Measurements from ENCODE around the gene LDHAL6B. TPM values are rescaled to one million over a fixed set of nuclear protein-coding genes. Genes with fewer than 3 reads are reported as not detected.

LDHAL6B gene
- total and polyA plus RNA-seq, 2 experiments from 2014 or later, result not detected

DNA sequence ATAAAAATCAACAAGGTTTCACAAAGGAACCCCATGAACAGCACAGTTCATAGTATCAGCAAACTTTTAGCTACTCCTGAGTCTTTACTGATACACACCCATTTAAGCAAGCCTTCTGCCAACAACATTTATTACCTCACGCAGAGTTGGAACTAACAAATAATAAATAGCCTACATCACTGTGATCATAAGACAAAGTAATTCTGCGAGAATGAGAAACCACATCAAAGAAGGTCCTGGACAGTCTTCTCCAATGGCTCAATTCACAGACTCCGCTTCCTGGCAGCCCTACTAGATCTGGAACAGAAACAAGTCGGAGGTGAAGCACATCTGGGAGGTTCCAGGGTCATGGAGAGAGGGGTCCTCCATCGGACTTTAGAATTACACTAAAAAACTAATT, 37.0 kb downstream of the LDHAL6B start:
- no peak for DNase-seq (ENCODE audit: low spot score)
- peaks cover under 1% of the 10 kb centered on the region for H3K27me3 Mint-ChIP-seq (ENCODE audit: insufficient read depth, low read depth, poor library complexity)
- Histone ChIP-seq H3K4me1 (ENCODE audit: insufficient read depth) (no peaks in the 10 kb centered on the region), H3K27ac (ENCODE audit: low read depth) (no peak overlapping the region), H2AFZ (no peak overlapping the region), H3K9me2 (ENCODE audit: insufficient read depth) (no peaks in the 10 kb centered on the region), H4K20me1 (replicated peaks; ENCODE audit: insufficient read depth) (no peaks in the 10 kb centered on the region), H3F3A (replicated peaks; ENCODE audit: low read depth) (no peaks in the 10 kb centered on the region), H3K4me3 (no peak overlapping the region), H3K79me2 (replicated peaks; ENCODE audit: insufficient read depth) (0 out of 2 replicates have a peak, but pooled peaks cover 9% of the 10 kb centered on the region), H3K27me3 (ENCODE audit: insufficient read depth) (no peaks in the 10 kb centered on the region), H3K4me2 (no peak overlapping the region), H3K36me3 (ENCODE audit: insufficient read depth) (peaks cover 5% of the 10 kb centered on the region; the same call in 1 of the 2 replicates)
- TF ChIP-seq POLR2AphosphoS5 (IDR thresholded peaks at IDR 0.05; ENCODE audit: low read depth) (no peak), EZH2 (IDR thresholded peaks at IDR 0.05; ENCODE audit: low read depth, unreplicated experiment) (no peak), ZNF114 (CRISPR knock-in tag; IDR thresholded peaks at IDR 0.05) (no peak), STAT1 (IDR thresholded peaks at IDR 0.05; ENCODE audit: unreplicated experiment) (no peak), JUNB (IDR thresholded peaks at IDR 0.05; ENCODE audit: unreplicated experiment) (no peak), EZH2phosphoT487 (IDR thresholded peaks at IDR 0.05; ENCODE audit: unreplicated experiment) (no peak), NANOG (IDR thresholded peaks at IDR 0.05; ENCODE audit: borderline replicate concordance) (no peak), CREB1 (CRISPR knock-in tag; IDR thresholded peaks at IDR 0.05; ENCODE audit: low read depth) (no peak)
- TF ChIP-seq, protein P1, sequence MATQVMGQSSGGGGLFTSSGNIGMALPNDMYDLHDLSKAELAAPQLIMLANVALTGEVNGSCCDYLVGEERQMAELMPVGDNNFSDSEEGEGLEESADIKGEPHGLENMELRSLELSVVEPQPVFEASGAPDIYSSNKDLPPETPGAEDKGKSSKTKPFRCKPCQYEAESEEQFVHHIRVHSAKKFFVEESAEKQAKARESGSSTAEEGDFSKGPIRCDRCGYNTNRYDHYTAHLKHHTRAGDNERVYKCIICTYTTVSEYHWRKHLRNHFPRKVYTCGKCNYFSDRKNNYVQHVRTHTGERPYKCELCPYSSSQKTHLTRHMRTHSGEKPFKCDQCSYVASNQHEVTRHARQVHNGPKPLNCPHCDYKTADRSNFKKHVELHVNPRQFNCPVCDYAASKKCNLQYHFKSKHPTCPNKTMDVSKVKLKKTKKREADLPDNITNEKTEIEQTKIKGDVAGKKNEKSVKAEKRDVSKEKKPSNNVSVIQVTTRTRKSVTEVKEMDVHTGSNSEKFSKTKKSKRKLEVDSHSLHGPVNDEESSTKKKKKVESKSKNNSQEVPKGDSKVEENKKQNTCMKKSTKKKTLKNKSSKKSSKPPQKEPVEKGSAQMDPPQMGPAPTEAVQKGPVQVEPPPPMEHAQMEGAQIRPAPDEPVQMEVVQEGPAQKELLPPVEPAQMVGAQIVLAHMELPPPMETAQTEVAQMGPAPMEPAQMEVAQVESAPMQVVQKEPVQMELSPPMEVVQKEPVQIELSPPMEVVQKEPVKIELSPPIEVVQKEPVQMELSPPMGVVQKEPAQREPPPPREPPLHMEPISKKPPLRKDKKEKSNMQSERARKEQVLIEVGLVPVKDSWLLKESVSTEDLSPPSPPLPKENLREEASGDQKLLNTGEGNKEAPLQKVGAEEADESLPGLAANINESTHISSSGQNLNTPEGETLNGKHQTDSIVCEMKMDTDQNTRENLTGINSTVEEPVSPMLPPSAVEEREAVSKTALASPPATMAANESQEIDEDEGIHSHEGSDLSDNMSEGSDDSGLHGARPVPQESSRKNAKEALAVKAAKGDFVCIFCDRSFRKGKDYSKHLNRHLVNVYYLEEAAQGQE (IDR thresholded peaks at IDR 0.05; ENCODE audit: unreplicated experiment), result no peak
- TF ChIP-seq, protein P2, sequence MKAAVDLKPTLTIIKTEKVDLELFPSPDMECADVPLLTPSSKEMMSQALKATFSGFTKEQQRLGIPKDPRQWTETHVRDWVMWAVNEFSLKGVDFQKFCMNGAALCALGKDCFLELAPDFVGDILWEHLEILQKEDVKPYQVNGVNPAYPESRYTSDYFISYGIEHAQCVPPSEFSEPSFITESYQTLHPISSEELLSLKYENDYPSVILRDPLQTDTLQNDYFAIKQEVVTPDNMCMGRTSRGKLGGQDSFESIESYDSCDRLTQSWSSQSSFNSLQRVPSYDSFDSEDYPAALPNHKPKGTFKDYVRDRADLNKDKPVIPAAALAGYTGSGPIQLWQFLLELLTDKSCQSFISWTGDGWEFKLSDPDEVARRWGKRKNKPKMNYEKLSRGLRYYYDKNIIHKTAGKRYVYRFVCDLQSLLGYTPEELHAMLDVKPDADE (IDR thresholded peaks at IDR 0.05), result no peak
- TF ChIP-seq, protein P3, sequence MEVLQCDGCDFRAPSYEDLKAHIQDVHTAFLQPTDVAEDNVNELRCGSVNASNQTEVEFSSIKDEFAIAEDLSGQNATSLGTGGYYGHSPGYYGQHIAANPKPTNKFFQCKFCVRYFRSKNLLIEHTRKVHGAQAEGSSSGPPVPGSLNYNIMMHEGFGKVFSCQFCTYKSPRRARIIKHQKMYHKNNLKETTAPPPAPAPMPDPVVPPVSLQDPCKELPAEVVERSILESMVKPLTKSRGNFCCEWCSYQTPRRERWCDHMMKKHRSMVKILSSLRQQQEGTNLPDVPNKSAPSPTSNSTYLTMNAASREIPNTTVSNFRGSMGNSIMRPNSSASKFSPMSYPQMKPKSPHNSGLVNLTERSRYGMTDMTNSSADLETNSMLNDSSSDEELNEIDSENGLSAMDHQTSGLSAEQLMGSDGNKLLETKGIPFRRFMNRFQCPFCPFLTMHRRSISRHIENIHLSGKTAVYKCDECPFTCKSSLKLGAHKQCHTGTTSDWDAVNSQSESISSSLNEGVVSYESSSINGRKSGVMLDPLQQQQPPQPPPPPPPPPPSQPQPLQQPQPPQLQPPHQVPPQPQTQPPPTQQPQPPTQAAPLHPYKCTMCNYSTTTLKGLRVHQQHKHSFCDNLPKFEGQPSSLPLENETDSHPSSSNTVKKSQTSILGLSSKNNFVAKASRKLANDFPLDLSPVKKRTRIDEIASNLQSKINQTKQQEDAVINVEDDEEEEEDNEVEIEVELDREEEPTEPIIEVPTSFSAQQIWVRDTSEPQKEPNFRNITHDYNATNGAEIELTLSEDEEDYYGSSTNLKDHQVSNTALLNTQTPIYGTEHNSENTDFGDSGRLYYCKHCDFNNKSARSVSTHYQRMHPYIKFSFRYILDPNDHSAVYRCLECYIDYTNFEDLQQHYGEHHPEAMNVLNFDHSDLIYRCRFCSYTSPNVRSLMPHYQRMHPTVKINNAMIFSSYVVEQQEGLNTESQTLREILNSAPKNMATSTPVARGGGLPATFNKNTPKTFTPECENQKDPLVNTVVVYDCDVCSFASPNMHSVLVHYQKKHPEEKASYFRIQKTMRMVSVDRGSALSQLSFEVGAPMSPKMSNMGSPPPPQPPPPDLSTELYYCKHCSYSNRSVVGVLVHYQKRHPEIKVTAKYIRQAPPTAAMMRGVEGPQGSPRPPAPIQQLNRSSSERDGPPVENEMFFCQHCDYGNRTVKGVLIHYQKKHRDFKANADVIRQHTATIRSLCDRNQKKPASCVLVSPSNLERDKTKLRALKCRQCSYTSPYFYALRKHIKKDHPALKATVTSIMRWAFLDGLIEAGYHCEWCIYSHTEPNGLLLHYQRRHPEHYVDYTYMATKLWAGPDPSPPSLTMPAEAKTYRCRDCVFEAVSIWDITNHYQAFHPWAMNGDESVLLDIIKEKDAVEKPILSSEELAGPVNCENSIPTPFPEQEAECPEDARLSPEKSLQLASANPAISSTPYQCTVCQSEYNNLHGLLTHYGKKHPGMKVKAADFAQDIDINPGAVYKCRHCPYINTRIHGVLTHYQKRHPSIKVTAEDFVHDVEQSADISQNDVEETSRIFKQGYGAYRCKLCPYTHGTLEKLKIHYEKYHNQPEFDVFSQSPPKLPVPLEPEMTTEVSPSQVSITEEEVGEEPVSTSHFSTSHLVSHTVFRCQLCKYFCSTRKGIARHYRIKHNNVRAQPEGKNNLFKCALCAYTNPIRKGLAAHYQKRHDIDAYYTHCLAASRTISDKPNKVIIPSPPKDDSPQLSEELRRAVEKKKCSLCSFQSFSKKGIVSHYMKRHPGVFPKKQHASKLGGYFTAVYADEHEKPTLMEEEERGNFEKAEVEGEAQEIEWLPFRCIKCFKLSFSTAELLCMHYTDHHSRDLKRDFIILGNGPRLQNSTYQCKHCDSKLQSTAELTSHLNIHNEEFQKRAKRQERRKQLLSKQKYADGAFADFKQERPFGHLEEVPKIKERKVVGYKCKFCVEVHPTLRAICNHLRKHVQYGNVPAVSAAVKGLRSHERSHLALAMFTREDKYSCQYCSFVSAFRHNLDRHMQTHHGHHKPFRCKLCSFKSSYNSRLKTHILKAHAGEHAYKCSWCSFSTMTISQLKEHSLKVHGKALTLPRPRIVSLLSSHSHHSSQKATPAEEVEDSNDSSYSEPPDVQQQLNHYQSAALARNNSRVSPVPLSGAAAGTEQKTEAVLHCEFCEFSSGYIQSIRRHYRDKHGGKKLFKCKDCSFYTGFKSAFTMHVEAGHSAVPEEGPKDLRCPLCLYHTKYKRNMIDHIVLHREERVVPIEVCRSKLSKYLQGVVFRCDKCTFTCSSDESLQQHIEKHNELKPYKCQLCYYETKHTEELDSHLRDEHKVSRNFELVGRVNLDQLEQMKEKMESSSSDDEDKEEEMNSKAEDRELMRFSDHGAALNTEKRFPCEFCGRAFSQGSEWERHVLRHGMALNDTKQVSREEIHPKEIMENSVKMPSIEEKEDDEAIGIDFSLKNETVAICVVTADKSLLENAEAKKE (CRISPR knock-in tag; IDR thresholded peaks at IDR 0.05), result no peak
- no peaks in the 10 kb centered on the region for H3K9me3 Mint-ChIP-seq
- no peak overlapping the region for H3K27ac Mint-ChIP-seq
- no peaks in the 10 kb centered on the region for H3K36me3 Mint-ChIP-seq (ENCODE audit: low read depth)
- ATAC-seq, result no peak
- peaks cover 6% of the 10 kb centered on the region for H3K4me1 Mint-ChIP-seq
- no peak overlapping the region for H3K4me3 Mint-ChIP-seq
